A549 (cell line): Measurements from ENCODE around the gene GCAT. TPM values are rescaled to one million over a fixed set of nuclear protein-coding genes. Genes with fewer than 3 reads are reported as not detected.
A peak's percentile ranks its signal among the peaks of the same experiment; 100 is the strongest.

Experiments used
- ATAC-seq, 2 experiments: fragments of 200-7000 bp in 1 of 2; fragments of >200 bp in 1 of 2; cut with Nextera tagmentation in 1 of 2; cut with Tn5 transposase in 1 of 2; 3 replicates each; pipeline versions ENCODE4 v1.8.0 to v1.9.1; 2018 to 2020; ENCODE audit warnings: mild to moderate bottlenecking in 1 of 2, moderate library complexity in 1 of 2
- CTCF ChIA-PET: fragments of 300-600 bp; sonication (Branson Sonifier 250); formaldehyde crosslinking; extraction: SDS; loops from one replicate; lab custom pipeline; 2021; ENCODE audit warnings: antibody characterized with exemption, inconsistent platforms; lab: Yijun Ruan, JAX
- POLR2A ChIA-PET: fragments of 350-600 bp; formaldehyde crosslinking; extraction: SDS; loops from one replicate; lab custom pipeline; 2021; ENCODE audit warnings: antibody characterized with exemption, inconsistent platforms; lab: Yijun Ruan, JAX
- DNase-seq, 2 experiments: peaks; one replicate each; pipeline versions ENCODE4 v3.0.0 to v3.0.0-alpha.2; 2011 to 2016; ENCODE audit warnings: low read depth in 1 of 2, low spot score in 1 of 2
- FAIRE-seq: peaks from 2 replicates; lab custom pipeline; 2011; peaks lifted over from hg19 to GRCh38; lab: Jason Lieb, UNC
- H3K27ac ChIP-seq, 2 experiments: fragments of >200 bp; sonication (Bioruptor Twin); formaldehyde crosslinking; 3 replicates each; pipeline ENCODE4 v1.5.1; 2016 to 2017
- H3K4me1 ChIP-seq: fragments of >200 bp; sonication (Bioruptor Twin); formaldehyde crosslinking; 3 replicates; pipeline ENCODE4 v1.6.1; 2016
- H3K4me2 ChIP-seq: fragments of >200 bp; sonication (Bioruptor Twin); formaldehyde crosslinking; 3 replicates; pipeline ENCODE4 v1.6.1; 2016
- H3K4me3 ChIP-seq: fragments of >200 bp; sonication (Bioruptor Twin); formaldehyde crosslinking; 3 replicates; pipeline ENCODE4 v1.5.1; 2016
- H3K9me3 ChIP-seq: fragments of >200 bp; sonication (Bioruptor Twin); formaldehyde crosslinking; 3 replicates; pipeline ENCODE4 v1.6.1; 2016
- ATOH8 ChIP-seq: fragments of 250-450 bp; sonication (Bioruptor Pico); IDR thresholded peaks from 2 replicates; pipeline ENCODE4 v1.5.0; 2020; ENCODE audit warnings: low read depth, mild to moderate bottlenecking, moderate library complexity
- BHLHE40 ChIP-seq: IDR thresholded peaks from 2 replicates; pipeline ENCODE4 v1.6.1; 2012; ENCODE audit warnings: low read depth, low read length, inconsistent platforms
- CEBPB ChIP-seq, 2 experiments: fragments of >200 bp in 1 of 2; sonication (Bioruptor Twin) in 1 of 2; formaldehyde crosslinking in 1 of 2; IDR thresholded peaks; 2 replicates each; pipeline ENCODE4 v1.6.1; 2012 to 2016
- ELK1 ChIP-seq: fragments of 150-350 bp; IDR thresholded peaks from 2 replicates; pipeline ENCODE4 v1.6.1; 2014; ENCODE audit warnings: low read depth, mild to moderate bottlenecking, low read length
- EP300 ChIP-seq, 2 experiments: fragments of >200 bp; sonication (Bioruptor Twin); formaldehyde crosslinking; IDR thresholded peaks; 2 replicates in 1 of 2; 3 replicates in 1 of 2; pipeline ENCODE4 v1.6.1; 2016 to 2017
- FOSB ChIP-seq: fragments of 250-450 bp; sonication (Bioruptor Pico); IDR thresholded peaks from 2 replicates; pipeline ENCODE4 v1.5.0; 2020; ENCODE audit warnings: mild to moderate bottlenecking, moderate library complexity
- FOXS1 ChIP-seq: fragments of 250-450 bp; sonication (Bioruptor Pico); IDR thresholded peaks from 2 replicates; pipeline ENCODE4 v1.5.0; 2020; ENCODE audit warnings: mild to moderate bottlenecking, moderate library complexity
- HDAC2 ChIP-seq: fragments of 200-600 bp; sonication (generic); IDR thresholded peaks from 2 replicates; pipeline ENCODE4 v1.6.1; 2016
- HEYL ChIP-seq: fragments of 250-450 bp; sonication (Bioruptor Pico); IDR thresholded peaks from 2 replicates; pipeline ENCODE4 v1.8.0; 2021; ENCODE audit warnings: mild to moderate bottlenecking, moderate library complexity
- HOXA7 ChIP-seq: fragments of 250-450 bp; sonication (Bioruptor Pico); IDR thresholded peaks from 2 replicates; pipeline ENCODE4 v1.5.0; 2020; ENCODE audit warnings: mild to moderate bottlenecking, moderate library complexity
- JUN ChIP-seq, 2 experiments: fragments of >200 bp; sonication (Bioruptor Twin); formaldehyde crosslinking; IDR thresholded peaks; 2 replicates in 1 of 2; 3 replicates in 1 of 2; pipeline ENCODE4 v1.6.1; 2016 to 2017
- JUNB ChIP-seq: fragments of >200 bp; sonication (Bioruptor Twin); formaldehyde crosslinking; IDR thresholded peaks from 2 replicates; pipeline ENCODE4 v1.6.1; 2016
- MAX ChIP-seq: IDR thresholded peaks from 2 replicates; pipeline ENCODE4 v1.6.1; 2012
- NFE2L2 ChIP-seq: fragments of 150-350 bp; conservative IDR thresholded peaks from 2 replicates; pipeline ENCODE4 v1.6.1; 2014; ENCODE audit warnings: low read length
- NR3C1 ChIP-seq: fragments of >200 bp; sonication (Bioruptor Twin); formaldehyde crosslinking; IDR thresholded peaks from 3 replicates; pipeline ENCODE4 v1.6.1; 2017
- POLR2A ChIP-seq: IDR thresholded peaks from 2 replicates; pipeline ENCODE4 v1.6.1; 2012; ENCODE audit warnings: mild to moderate bottlenecking, low read length
- RAD21 ChIP-seq, 2 experiments: fragments of >200 bp in 1 of 2; sonication (Bioruptor Twin) in 1 of 2; formaldehyde crosslinking in 1 of 2; IDR thresholded peaks in 1 of 2; conservative IDR thresholded peaks in 1 of 2; 2 replicates in 1 of 2; 3 replicates in 1 of 2; pipeline ENCODE4 v1.6.1; 2012 to 2018; ENCODE audit warnings: inconsistent platforms in 1 of 2
- RARB ChIP-seq: fragments of 250-450 bp; sonication (Bioruptor Pico); IDR thresholded peaks from 2 replicates; pipeline ENCODE4 v1.8.0; 2021; ENCODE audit warnings: mild to moderate bottlenecking, moderate library complexity
- SMC3 ChIP-seq: fragments of >200 bp; sonication (Bioruptor Twin); formaldehyde crosslinking; IDR thresholded peaks from 3 replicates; pipeline ENCODE4 v1.6.1; 2018; ENCODE audit warnings: inconsistent platforms
- USF2 ChIP-seq: fragments of 450-650 bp; IDR thresholded peaks from 2 replicates; pipeline ENCODE4 v1.6.1; 2014; ENCODE audit warnings: antibody characterized with exemption
- ZC3H11A ChIP-seq: fragments of 450-650 bp; IDR thresholded peaks from 2 replicates; pipeline ENCODE4 v1.6.1; 2014; ENCODE audit warnings: antibody characterized with exemption, mild to moderate bottlenecking
- ZNF302 ChIP-seq: fragments of 250-450 bp; sonication (Bioruptor Pico); IDR thresholded peaks from 2 replicates; pipeline ENCODE4 v1.9.0; 2021; ENCODE audit warnings: inconsistent platforms, mild to moderate bottlenecking, moderate library complexity
- WGBS: methylation state at CpG from one replicate; pipeline ENCODE4 v1.1.6; 2017; ENCODE audit errors: missing lambda C conversion rate; 5-methylcytosine and 5-hydroxymethylcytosine counted together
- polyA plus RNA-seq, 4 experiments: library from polyadenylated mRNA; depleted of rRNA in 3 of 4; stranded (reverse); fragments of >200 nt; fragmentation: RNase III in 1 of 4; extraction: RNeasy Plus Mini Kit Qiagen cat#74134 plus additional on column Dnase treatment in 1 of 4; gene quantifications; 2 replicates in 3 of 4; 3 replicates in 1 of 4; pipeline ENCODE4 v1.2.3, GENCODE V29; 2011 to 2017

Gene GCAT
- polyA plus RNA-seq, 2 of the 4 experiments (the other 2 are of a cell fraction), result 1.2 to 2.1 TPM

- DNase-seq (no peak), FAIRE-seq (no peak), ATAC-seq (0 out of 6 replicates have a peak, but pooled peaks of 1 of the 2 experiments have one; percentile 14)
- ChIA-PET CTCF (interaction anchor here (0.9 to 4.9 kb wide), 8 partner anchors 10 to 244 kb away, joined by 3 to 24 read pairs (median 4); no protein-coding TSS in a partner anchor), POLR2A (interaction anchor here (0.8 to 1.2 kb wide), 2 partner anchors 21 to 30 kb away, joined by 3 to 5 read pairs; no protein-coding TSS in a partner anchor)
- Histone ChIP-seq H3K4me2 (no peak overlapping the region), H3K27ac (no peak overlapping the region), H3K9me3 (no peaks in the 10 kb centered on the region), H3K4me3 (no peak overlapping the region), H3K4me1 (peaks cover 13% of the 10 kb centered on the region)
- TF ChIP-seq JUNB, result no peak
- WGBS, result 61% methylated on average over 12 of the region's 18 CpGs
These were observed 25.2 kb upstream of the GCAT start for GRCh38 chr22:37782340-37783168.

DNA sequence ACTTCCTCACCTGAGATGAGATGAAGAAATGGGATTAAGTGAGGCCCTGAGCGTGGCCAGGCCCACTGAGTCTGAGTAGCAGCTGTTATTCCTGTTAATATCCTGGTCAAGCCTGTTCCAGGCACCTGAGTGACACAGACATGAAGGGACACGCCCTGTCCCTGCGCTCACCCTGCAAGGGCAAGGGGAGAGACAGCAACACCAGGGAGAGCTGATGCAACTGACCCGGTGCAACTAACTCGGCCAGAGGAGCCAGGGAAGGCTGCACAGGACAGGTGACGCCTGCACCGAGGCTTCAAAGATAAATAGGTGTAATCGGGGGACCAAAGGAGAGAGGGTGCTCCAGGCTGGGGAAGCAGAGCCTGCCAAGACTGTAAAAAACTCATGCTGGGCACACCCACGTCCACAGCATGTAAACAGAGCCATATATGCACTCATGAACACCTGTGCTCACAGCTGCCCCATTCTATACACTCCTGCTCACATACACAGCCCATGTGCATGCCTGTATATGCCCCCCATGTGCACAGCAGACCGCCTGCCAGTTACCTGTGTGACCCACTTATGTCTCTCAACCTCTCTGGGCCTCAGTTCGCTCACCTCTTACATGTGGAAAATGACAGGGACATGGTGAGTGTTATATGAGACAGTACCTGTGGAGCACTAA, 22.8 kb upstream of the GCAT start:
- peak overlapping the region; percentile 40 to 60; a peak in 5 of 6 replicates for H3K27ac ChIP-seq
- WGBS, result 54% methylated on average over 8 of the region's 11 CpGs
- POLR2A ChIA-PET, result no interaction called here
- CTCF ChIA-PET, result interaction anchor here (1.4 kb wide), 1 partner anchor 9 kb away, joined by 3 read pairs; no protein-coding TSS in a partner anchor
- peak overlapping the region; percentile 27; the same call in 1 of the 3 replicates for H3K4me2 ChIP-seq
- no peak for DNase-seq
- no peak for FAIRE-seq
- ATAC-seq, result peak; percentile 10 to 55; a peak in 3 of 6 replicates
- no peaks in the 10 kb centered on the region for H3K9me3 ChIP-seq
- TF ChIP-seq BHLHE40, result no peak
- TF ChIP-seq HEYL (CRISPR knock-in tag), result no peak
- TF ChIP-seq NR3C1, result no peak
- TF ChIP-seq MAX, result no peak
- no peak for TF ChIP-seq RARB (CRISPR knock-in tag)
- no peak for TF ChIP-seq CEBPB (IDR thresholded peaks at IDR 0.05)
- H3K4me3 ChIP-seq, result no peak overlapping the region
- peaks cover 13% of the 10 kb centered on the region for H3K4me1 ChIP-seq

- no peak for DNase-seq
- ChIA-PET POLR2A (no interaction called here), CTCF (interaction anchor here (8.9 kb wide), 1 partner anchor 147 kb away, joined by 102 read pairs; no protein-coding TSS in a partner anchor)
- 60% methylated on average over 2 of the region's 2 CpGs for WGBS
- Histone ChIP-seq H3K9me3 (no peaks in the 10 kb centered on the region), H3K27ac (no peak overlapping the region), H3K4me2 (no peak overlapping the region), H3K4me3 (no peak overlapping the region), H3K4me1 (peaks cover under 1% of the 10 kb centered on the region; the same call in 2 of the 3 replicates)
- no peak for FAIRE-seq
- TF ChIP-seq RAD21 (conservative IDR thresholded peaks at IDR 0.05 in 1 of 2, IDR thresholded peaks at IDR 0.05 in 1 of 2) (no peak), ZC3H11A (no peak), POLR2A (no peak), MAX (no peak)
- no peak for ATAC-seq
These were observed 17.5 kb upstream of the GCAT start for GRCh38 chr22:37790234-37790633.

GRCh38 chr22:37792494-37792893, 15.2 kb upstream of the GCAT start:
- CTCF ChIA-PET, result interaction anchor here (0.6 to 8.9 kb wide), 27 partner anchors 8 to 554 kb away, joined by 3 to 102 read pairs (median 4); partner anchors contain the start of gene NOL12
- H3K4me2 ChIP-seq, result no peak overlapping the region
- no peak for FAIRE-seq
- H3K9me3 ChIP-seq, result no peaks in the 10 kb centered on the region
- POLR2A ChIA-PET, result interaction anchor here (0.5 to 1.2 kb wide), 3 partner anchors 106 to 232 kb away, joined by 3 read pairs; partner anchors contain the start of genes GGA1 and NOL12
- TF ChIP-seq FOXS1 (no peak), EP300 (IDR thresholded peaks at IDR 0.05) (no peak), ZNF302 (no peak), SMC3 (no peak), JUNB (no peak), HOXA7 (CRISPR knock-in tag) (no peak), JUN (IDR thresholded peaks at IDR 0.05) (no peak), ATOH8 (CRISPR knock-in tag) (no peak), BHLHE40 (no peak), ELK1 (no peak), HDAC2 (no peak), NFE2L2 (no peak), USF2 (no peak), RAD21 (conservative IDR thresholded peaks at IDR 0.05 in 1 of 2, IDR thresholded peaks at IDR 0.05 in 1 of 2) (no peak), FOSB (CRISPR knock-in tag) (no peak)
- WGBS, result 92% methylated on average over 6 of the region's 6 CpGs
- H3K4me3 ChIP-seq, result no peak overlapping the region
- ATAC-seq, result no peak
- DNase-seq, result no peak
- H3K4me1 ChIP-seq, result no peaks in the 10 kb centered on the region
- H3K27ac ChIP-seq, result no peak overlapping the region
